HepG2 (cell line): ENCODE data around the gene TNFAIP2. TPM values are rescaled to one million over a fixed set of nuclear protein-coding genes. Genes with fewer than 3 reads are reported as not detected.

ENCODE experiments used
- ETV5 ChIP-seq: IDR thresholded peaks from 2 replicates; pipeline ENCODE4 v1.6.1; 2018; ENCODE audit warnings: missing biosample characterization, missing genetic modification reagents, inconsistent platforms, borderline replicate concordance
- JARID2 ChIP-seq: sonication (generic); formaldehyde crosslinking; IDR thresholded peaks from 2 replicates; pipeline ENCODE4 v1.8.1; 2023; ENCODE audit warnings: missing genetic modification reagents, inconsistent platforms; ENCODE audit not compliant: insufficient replicate concordance
- NR2F6 ChIP-seq, 2 experiments: IDR thresholded peaks; 2 replicates each; pipeline ENCODE4 v1.6.1; 2016; ENCODE audit warnings: antibody characterized with exemption in 1 of 2, mild to moderate bottlenecking in 1 of 2
- PCBP1 ChIP-seq: fragments of 200-400 bp; formaldehyde crosslinking; IDR thresholded peaks from 2 replicates; pipeline ENCODE4 v1.6.1; 2017; ENCODE audit warnings: mild to moderate bottlenecking, low read depth, low read length, borderline replicate concordance
- RARA ChIP-seq: IDR thresholded peaks from 2 replicates; pipeline ENCODE4 v1.6.1; 2016; ENCODE audit warnings: missing genetic modification reagents, missing compliant biosample characterization
- RBM39 ChIP-seq: fragments of 200-400 bp; formaldehyde crosslinking; IDR thresholded peaks from one replicate; pipeline ENCODE4 v1.6.1; 2018; ENCODE audit warnings: antibody characterized with exemption, mild to moderate bottlenecking, low read depth, low read length; ENCODE audit not compliant: poor library complexity, severe bottlenecking
- polyA plus RNA-seq, 8 experiments: library from polyadenylated mRNA; depleted of rRNA in 3 of 8; stranded (reverse) in 7 of 8; unstranded in 1 of 8; fragments of >200 nt; fragmentation: Illumina TruSeq in 4 of 8; extraction: Trizol in 4 of 8; gene quantifications; 2 replicates each; pipeline versions ENCODE4 v1.2.1 to v1.2.3, GENCODE V29; 2011 to 2016; ENCODE audit warnings: low read depth in 4 of 8, missing spikeins in 1 of 8, mixed read lengths in 1 of 8; ENCODE audit not compliant: insufficient read depth in 1 of 8
- total RNA-seq, 5 experiments: library from RNA; depleted of rRNA; stranded (reverse); fragments of >200 nt; fragmentation: Illumina TruSeq; extraction: Trizol; gene quantifications; 2 replicates each; pipeline ENCODE4 v1.2.3, GENCODE V29; 2016; ENCODE audit warnings: low read depth in 1 of 5
- TF ChIP-seq, protein P1 (sequence below): sonication (generic); formaldehyde crosslinking; IDR thresholded peaks from 2 replicates; pipeline ENCODE4 v1.5.1; 2020; ENCODE audit warnings: mild to moderate bottlenecking, missing genetic modification reagents, borderline replicate concordance
- TF ChIP-seq, protein P2 (sequence below): sonication (generic); formaldehyde crosslinking; IDR thresholded peaks from 2 replicates; pipeline ENCODE4 v1.9.0; 2022; ENCODE audit warnings: low read depth, missing genetic modification reagents
- TF ChIP-seq, protein P3 (sequence below): sonication (generic); formaldehyde crosslinking; IDR thresholded peaks from 2 replicates; pipeline ENCODE4 v1.4.0; 2020; ENCODE audit warnings: mild to moderate bottlenecking, missing genetic modification reagents
- TF ChIP-seq, protein P4 (sequence below): sonication (generic); formaldehyde crosslinking; IDR thresholded peaks from 2 replicates; pipeline ENCODE4 v1.8.0; 2022; ENCODE audit warnings: mild to moderate bottlenecking, missing genetic modification reagents, borderline replicate concordance
- TF ChIP-seq, protein P5 (sequence below): sonication (generic); formaldehyde crosslinking; IDR thresholded peaks from 2 replicates; pipeline ENCODE4 v1.4.0; 2020; ENCODE audit warnings: missing genetic modification reagents, borderline replicate concordance
- TF ChIP-seq, protein P6 (sequence below): sonication (generic); formaldehyde crosslinking; IDR thresholded peaks from 2 replicates; pipeline ENCODE4 v1.4.0; 2020; ENCODE audit warnings: missing genetic modification reagents, borderline replicate concordance

TNFAIP2 gene
- total and polyA plus RNA-seq, 2 of the 13 experiments (the other 11 are each of a cell fraction or from before 2014, with no cell fraction given) = 0.46 to 1.5 TPM

DNA sequence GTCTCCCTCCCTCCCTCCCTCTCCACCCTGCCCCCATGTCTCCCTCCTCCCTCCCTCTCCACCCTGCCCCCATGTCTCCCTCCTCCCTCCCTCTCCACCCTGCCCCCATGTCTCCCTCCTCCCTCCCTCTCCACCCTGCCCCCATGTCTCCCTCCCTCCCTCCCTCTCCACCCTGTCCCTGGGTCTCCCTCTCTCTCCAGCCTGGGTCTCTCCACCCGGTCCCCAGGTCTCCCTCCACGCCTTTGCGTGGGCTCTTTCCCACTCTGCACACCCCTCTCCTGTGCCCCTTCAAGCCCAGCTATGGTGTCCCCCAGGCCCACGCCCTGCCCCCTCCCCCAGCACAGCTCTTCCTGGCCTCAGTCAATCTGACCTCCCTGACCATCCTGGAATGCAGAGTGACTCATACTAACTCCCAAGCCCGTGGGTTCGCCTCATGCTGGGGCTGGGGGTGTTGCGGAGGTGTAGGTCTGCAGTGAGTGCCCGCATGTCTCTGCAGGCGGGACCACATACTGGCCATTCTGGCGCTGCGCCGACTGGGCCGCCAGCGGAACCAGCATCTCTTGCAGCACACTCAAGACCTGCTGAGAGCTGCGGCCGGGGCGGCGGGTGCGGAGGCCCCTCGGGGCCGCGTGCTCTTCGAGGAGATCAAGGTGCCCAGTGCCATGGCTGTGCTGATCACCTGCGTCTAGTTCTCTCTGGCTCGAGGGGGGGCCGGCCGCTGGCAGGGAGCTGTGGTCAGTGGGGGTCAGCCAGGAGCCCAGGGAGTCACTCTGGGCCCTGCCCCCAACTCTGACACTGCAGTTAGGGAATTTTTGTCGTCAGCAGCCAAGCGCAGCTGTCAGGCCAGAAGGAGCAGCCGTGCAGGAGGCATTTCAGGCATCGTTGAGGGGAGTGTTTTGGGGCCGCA, 13.5 kb upstream of the TNFAIP2 start (continued):
- TF ChIP-seq, protein P1, sequence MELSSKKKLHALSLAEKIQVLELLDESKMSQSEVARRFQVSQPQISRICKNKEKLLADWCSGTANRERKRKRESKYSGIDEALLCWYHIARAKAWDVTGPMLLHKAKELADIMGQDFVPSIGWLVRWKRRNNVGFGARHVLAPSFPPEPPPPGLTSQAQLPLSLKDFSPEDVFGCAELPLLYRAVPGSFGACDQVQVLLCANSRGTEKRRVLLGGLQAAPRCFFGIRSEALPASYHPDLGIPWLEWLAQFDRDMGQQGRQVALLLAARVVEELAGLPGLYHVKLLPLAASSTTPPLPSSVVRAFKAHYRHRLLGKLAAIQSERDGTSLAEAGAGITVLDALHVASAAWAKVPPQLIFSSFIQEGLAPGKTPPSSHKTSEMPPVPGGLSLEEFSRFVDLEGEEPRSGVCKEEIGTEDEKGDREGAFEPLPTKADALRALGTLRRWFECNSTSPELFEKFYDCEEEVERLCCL (CRISPR knock-in tag) = no peak
- TF ChIP-seq, protein P2, sequence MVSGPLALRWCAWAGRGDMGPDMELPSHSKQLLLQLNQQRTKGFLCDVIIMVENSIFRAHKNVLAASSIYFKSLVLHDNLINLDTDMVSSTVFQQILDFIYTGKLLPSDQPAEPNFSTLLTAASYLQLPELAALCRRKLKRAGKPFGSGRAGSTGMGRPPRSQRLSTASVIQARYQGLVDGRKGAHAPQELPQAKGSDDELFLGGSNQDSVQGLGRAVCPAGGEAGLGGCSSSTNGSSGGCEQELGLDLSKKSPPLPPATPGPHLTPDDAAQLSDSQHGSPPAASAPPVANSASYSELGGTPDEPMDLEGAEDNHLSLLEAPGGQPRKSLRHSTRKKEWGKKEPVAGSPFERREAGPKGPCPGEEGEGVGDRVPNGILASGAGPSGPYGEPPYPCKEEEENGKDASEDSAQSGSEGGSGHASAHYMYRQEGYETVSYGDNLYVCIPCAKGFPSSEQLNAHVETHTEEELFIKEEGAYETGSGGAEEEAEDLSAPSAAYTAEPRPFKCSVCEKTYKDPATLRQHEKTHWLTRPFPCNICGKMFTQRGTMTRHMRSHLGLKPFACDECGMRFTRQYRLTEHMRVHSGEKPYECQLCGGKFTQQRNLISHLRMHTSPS = 0 out of 2 replicates have a peak, but pooled peaks have one; percentile 17
- TF ChIP-seq NR2F6 (IDR thresholded peaks at IDR 0.05) = peak; percentile 42; the same call in 1 of the 2 replicates
- TF ChIP-seq NR2F6 (CRISPR knock-in tag; IDR thresholded peaks at IDR 0.05) = peak; percentile 74
- peak; percentile 77 for TF ChIP-seq RARA
- TF ChIP-seq, protein P3, sequence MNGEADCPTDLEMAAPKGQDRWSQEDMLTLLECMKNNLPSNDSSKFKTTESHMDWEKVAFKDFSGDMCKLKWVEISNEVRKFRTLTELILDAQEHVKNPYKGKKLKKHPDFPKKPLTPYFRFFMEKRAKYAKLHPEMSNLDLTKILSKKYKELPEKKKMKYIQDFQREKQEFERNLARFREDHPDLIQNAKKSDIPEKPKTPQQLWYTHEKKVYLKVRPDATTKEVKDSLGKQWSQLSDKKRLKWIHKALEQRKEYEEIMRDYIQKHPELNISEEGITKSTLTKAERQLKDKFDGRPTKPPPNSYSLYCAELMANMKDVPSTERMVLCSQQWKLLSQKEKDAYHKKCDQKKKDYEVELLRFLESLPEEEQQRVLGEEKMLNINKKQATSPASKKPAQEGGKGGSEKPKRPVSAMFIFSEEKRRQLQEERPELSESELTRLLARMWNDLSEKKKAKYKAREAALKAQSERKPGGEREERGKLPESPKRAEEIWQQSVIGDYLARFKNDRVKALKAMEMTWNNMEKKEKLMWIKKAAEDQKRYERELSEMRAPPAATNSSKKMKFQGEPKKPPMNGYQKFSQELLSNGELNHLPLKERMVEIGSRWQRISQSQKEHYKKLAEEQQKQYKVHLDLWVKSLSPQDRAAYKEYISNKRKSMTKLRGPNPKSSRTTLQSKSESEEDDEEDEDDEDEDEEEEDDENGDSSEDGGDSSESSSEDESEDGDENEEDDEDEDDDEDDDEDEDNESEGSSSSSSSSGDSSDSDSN (CRISPR knock-in tag) = 0 out of 2 replicates have a peak, but pooled peaks have one; percentile 23
- TF ChIP-seq, protein P4, sequence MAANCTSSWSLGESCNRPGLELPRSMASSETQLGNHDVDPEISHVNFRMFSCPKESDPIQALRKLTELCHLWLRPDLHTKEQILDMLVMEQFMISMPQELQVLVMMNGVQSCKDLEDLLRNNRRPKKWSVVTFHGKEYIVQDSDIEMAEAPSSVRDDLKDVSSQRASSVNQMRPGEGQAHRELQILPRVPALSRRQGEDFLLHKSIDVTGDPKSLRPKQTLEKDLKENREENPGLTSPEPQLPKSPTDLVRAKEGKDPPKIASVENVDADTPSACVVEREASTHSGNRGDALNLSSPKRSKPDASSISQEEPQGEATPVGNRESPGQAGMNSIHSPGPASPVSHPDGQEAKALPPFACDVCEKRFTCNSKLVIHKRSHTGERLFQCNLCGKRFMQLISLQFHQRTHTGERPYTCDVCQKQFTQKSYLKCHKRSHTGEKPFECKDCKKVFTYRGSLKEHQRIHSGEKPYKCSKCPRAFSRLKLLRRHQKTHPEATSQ (CRISPR knock-in tag) = no peak
- peak; percentile 13 for TF ChIP-seq RBM39
- peak; percentile 30; the same call in 1 of the 2 replicates for TF ChIP-seq ETV5 (CRISPR knock-in tag)
- TF ChIP-seq, protein P5, sequence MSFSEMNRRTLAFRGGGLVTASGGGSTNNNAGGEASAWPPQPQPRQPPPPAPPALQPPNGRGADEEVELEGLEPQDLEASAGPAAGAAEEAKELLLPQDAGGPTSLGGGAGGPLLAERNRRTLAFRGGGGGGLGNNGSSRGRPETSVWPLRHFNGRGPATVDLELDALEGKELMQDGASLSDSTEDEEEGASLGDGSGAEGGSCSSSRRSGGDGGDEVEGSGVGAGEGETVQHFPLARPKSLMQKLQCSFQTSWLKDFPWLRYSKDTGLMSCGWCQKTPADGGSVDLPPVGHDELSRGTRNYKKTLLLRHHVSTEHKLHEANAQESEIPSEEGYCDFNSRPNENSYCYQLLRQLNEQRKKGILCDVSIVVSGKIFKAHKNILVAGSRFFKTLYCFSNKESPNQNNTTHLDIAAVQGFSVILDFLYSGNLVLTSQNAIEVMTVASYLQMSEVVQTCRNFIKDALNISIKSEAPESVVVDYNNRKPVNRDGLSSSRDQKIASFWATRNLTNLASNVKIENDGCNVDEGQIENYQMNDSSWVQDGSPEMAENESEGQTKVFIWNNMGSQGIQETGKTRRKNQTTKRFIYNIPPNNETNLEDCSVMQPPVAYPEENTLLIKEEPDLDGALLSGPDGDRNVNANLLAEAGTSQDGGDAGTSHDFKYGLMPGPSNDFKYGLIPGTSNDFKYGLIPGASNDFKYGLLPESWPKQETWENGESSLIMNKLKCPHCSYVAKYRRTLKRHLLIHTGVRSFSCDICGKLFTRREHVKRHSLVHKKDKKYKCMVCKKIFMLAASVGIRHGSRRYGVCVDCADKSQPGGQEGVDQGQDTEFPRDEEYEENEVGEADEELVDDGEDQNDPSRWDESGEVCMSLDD (CRISPR knock-in tag) = no peak
- TF ChIP-seq PCBP1 = 0 out of 2 replicates have a peak, but pooled peaks have one; percentile 13
- TF ChIP-seq, protein P6, sequence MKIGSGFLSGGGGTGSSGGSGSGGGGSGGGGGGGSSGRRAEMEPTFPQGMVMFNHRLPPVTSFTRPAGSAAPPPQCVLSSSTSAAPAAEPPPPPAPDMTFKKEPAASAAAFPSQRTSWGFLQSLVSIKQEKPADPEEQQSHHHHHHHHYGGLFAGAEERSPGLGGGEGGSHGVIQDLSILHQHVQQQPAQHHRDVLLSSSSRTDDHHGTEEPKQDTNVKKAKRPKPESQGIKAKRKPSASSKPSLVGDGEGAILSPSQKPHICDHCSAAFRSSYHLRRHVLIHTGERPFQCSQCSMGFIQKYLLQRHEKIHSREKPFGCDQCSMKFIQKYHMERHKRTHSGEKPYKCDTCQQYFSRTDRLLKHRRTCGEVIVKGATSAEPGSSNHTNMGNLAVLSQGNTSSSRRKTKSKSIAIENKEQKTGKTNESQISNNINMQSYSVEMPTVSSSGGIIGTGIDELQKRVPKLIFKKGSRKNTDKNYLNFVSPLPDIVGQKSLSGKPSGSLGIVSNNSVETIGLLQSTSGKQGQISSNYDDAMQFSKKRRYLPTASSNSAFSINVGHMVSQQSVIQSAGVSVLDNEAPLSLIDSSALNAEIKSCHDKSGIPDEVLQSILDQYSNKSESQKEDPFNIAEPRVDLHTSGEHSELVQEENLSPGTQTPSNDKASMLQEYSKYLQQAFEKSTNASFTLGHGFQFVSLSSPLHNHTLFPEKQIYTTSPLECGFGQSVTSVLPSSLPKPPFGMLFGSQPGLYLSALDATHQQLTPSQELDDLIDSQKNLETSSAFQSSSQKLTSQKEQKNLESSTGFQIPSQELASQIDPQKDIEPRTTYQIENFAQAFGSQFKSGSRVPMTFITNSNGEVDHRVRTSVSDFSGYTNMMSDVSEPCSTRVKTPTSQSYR (CRISPR knock-in tag) = peak; percentile 84
- TF ChIP-seq JARID2 (CRISPR knock-in tag) = no peak
